Activated CD8-positive, alpha-beta T cell treated with anti-CD3 and anti-CD28 coated beads for 36 hours (primary cell): ENCODE results near the gene CDH10. TPM values are rescaled to one million over a fixed set of nuclear protein-coding genes. Genes with fewer than 3 reads are reported as not detected.

Experiments
- ATAC-seq: fragments of 200-7000 bp; cut with Tn5 transposase; one replicate; pipeline ENCODE4 v1.10.0; 2021; ENCODE audit warnings: mild to moderate bottlenecking, moderate library complexity
- CTCF ChIA-PET: fragments of 350-600 bp; sonication (Branson Sonifier 250); formaldehyde crosslinking; loops from one replicate; lab custom pipeline; 2021; ENCODE audit warnings: antibody characterized with exemption; lab: Charles Lee
- POLR2A ChIA-PET: fragments of 350-600 bp; sonication (Branson Sonifier 250); formaldehyde crosslinking; loops from one replicate; lab custom pipeline; 2021; ENCODE audit warnings: antibody characterized with exemption; lab: Charles Lee
- DNase-seq: peaks from one replicate; pipeline ENCODE4 v3.0.0-alpha.2; 2020
- H3K27ac Mint-ChIP-seq: one replicate; pipeline ENCODE4 v1.8.0; 2021; ENCODE audit warnings: mild to moderate bottlenecking, mixed read lengths
- H3K27me3 Mint-ChIP-seq: one replicate; pipeline ENCODE4 v1.8.0; 2021; ENCODE audit warnings: mixed read lengths
- H3K36me3 Mint-ChIP-seq: one replicate; pipeline ENCODE4 v1.8.0; 2021; ENCODE audit warnings: low read depth, mixed read lengths
- H3K4me1 Mint-ChIP-seq: one replicate; pipeline ENCODE4 v1.8.0; 2021; ENCODE audit warnings: low read depth, mixed read lengths
- H3K4me3 Mint-ChIP-seq: one replicate; pipeline ENCODE4 v1.8.0; 2021; ENCODE audit warnings: mild to moderate bottlenecking, moderate library complexity, mixed read lengths
- H3K9me3 Mint-ChIP-seq: one replicate; pipeline ENCODE4 v1.8.0; 2021; ENCODE audit warnings: mixed read lengths
- intact Hi-C: fragments of 100-400 bp; cut with micrococcal nuclease; formaldehyde crosslinking; loops from one replicate; pipeline ENCODE4 v1.10.0; 2022
- total RNA-seq, 2 experiments: library from RNA; stranded (reverse); gene quantifications; one replicate each; pipeline ENCODE4 v1.2.3, GENCODE V29; 2021
- TF ChIP-seq, protein P1 (sequence below): fragments of 200-600 bp; IDR thresholded peaks from one replicate; pipeline ENCODE4 v1.8.0; 2022; ENCODE audit warnings: antibody characterized with exemption, mild to moderate bottlenecking

Gene CDH10
- total RNA-seq, 2 experiments from 2014 or later, result not detected

DNA sequence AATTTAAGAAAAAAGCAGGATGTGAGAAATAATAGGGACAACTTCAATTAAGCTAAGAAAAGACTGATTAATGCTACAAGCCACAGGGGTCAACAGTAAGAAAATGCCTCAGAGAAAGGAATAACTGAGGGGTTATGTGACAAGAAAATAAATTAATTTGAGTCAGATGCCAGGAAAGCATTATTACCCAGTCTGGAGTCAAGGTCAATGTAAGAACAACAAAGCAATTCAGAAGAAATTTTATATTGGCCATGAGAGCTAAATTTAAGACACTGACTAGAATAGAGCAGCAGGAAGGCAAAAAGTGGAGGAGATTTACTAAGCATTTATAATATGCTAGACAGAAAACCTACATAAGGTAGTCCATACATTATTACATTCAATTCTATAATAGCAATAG is 73.5 kb downstream of the CDH10 start:
- DNase-seq (no peak), ATAC-seq (no peak)
- TF ChIP-seq, protein P1, sequence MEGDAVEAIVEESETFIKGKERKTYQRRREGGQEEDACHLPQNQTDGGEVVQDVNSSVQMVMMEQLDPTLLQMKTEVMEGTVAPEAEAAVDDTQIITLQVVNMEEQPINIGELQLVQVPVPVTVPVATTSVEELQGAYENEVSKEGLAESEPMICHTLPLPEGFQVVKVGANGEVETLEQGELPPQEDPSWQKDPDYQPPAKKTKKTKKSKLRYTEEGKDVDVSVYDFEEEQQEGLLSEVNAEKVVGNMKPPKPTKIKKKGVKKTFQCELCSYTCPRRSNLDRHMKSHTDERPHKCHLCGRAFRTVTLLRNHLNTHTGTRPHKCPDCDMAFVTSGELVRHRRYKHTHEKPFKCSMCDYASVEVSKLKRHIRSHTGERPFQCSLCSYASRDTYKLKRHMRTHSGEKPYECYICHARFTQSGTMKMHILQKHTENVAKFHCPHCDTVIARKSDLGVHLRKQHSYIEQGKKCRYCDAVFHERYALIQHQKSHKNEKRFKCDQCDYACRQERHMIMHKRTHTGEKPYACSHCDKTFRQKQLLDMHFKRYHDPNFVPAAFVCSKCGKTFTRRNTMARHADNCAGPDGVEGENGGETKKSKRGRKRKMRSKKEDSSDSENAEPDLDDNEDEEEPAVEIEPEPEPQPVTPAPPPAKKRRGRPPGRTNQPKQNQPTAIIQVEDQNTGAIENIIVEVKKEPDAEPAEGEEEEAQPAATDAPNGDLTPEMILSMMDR, result no peak
- H3K4me1 Mint-ChIP-seq, result no peaks in the 10 kb centered on the region
- ChIA-PET POLR2A (interaction anchor here (0.6 kb wide), 1 partner anchor 22 kb away, joined by 3 read pairs; no protein-coding TSS in a partner anchor), CTCF (no interaction called here)
- peaks cover 11% of the 10 kb centered on the region for H3K9me3 Mint-ChIP-seq
- no peaks in the 10 kb centered on the region for H3K27me3 Mint-ChIP-seq
- H3K4me3 Mint-ChIP-seq, result no peak overlapping the region
- intact Hi-C loops, result no loop called here
- H3K27ac Mint-ChIP-seq, result no peak overlapping the region
- no peaks in the 10 kb centered on the region for H3K36me3 Mint-ChIP-seq

DNA sequence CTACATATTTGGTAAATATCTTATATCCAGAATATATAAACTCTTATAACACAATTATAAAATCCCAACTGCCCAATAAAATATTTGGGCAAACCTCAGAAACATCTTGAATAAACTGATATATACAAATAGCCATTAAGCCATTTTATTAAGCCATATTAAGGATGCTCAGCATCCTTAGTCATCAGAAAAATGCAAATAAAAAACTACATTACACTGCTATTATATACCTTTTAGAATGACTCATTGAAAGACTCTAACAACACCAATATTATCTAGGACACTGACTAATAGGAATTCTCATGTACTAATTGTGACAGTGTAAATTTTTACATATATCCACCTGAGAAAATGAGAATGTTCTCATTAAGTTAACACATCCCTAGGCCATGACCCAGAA is 77.8 kb downstream of the CDH10 start:
- H3K36me3 Mint-ChIP-seq, result no peaks in the 10 kb centered on the region
- intact Hi-C loops, result no loop called here
- H3K9me3 Mint-ChIP-seq, result peaks cover 6% of the 10 kb centered on the region
- CTCF ChIA-PET, result no interaction called here
- H3K4me3 Mint-ChIP-seq, result no peak overlapping the region
- ATAC-seq, result no peak
- H3K27me3 Mint-ChIP-seq, result no peaks in the 10 kb centered on the region
- TF ChIP-seq, protein P1, result no peak
- DNase-seq, result no peak
- POLR2A ChIA-PET, result no interaction called here
- H3K27ac Mint-ChIP-seq, result no peak overlapping the region
- no peaks in the 10 kb centered on the region for H3K4me1 Mint-ChIP-seq

DNA sequence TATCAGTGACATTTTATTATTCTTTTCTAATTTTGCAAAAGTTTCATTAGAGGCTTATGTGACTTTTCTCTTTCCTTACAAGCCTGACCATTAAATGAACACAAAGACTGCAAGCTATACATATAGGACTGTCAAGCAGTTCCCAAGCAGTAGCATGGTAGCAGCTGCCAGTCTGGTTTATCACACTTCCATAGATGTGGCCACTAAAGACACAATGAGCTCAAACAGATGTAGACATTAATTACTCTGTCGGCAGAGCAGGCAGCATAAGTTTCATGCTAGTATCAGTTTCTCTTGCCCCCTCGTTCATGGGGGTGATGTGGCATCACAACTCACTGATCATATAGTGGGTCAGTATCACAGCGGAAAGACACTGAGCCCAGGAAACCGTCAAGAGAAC is 89.5 kb downstream of the CDH10 start:
- POLR2A ChIA-PET, result interaction anchor here (0.5 kb wide), 1 partner anchor 29 kb away, joined by 3 read pairs; no protein-coding TSS in a partner anchor

DNA sequence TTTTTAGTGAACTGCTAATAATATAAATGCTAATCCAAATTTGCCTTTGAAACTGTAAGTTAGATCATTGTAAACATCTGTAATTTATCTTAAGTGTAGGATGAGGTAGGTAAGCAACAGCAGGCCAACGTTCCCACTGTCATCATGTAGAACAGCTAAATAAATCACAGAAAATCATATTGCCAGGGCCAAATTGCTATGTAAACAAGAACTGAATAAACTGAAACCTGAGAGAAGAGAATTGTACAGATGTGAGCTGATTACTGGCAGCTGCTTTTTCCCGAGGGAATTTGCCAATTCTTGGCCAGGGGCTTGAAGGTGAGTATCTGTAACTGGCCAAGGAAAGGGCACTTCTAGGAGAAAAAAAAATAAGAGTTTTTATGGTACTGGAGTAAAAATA is 97.6 kb downstream of the CDH10 start:
- Mint-ChIP-seq H3K36me3 (no peaks in the 10 kb centered on the region), H3K9me3 (peaks cover 6% of the 10 kb centered on the region), H3K4me3 (no peak overlapping the region), H3K27ac (no peak overlapping the region), H3K27me3 (no peaks in the 10 kb centered on the region), H3K4me1 (no peaks in the 10 kb centered on the region)
- DNase-seq (no peak), ATAC-seq (no peak)
- CTCF ChIA-PET, result no interaction called here
- intact Hi-C loops, result no loop called here
- POLR2A ChIA-PET, result no interaction called here
- TF ChIP-seq, protein P1, result no peak

More for the DNA sequence above, 89.5 kb downstream of the CDH10 start:
- intact Hi-C loops, result no loop called here
- no peaks in the 10 kb centered on the region for H3K36me3 Mint-ChIP-seq
- TF ChIP-seq, protein P1, result no peak
- ATAC-seq (no peak), DNase-seq (no peak)
- CTCF ChIA-PET, result no interaction called here
- H3K4me1 Mint-ChIP-seq, result no peaks in the 10 kb centered on the region
- H3K4me3 Mint-ChIP-seq, result no peak overlapping the region
- H3K9me3 Mint-ChIP-seq, result peaks cover 4% of the 10 kb centered on the region
- no peak overlapping the region for H3K27ac Mint-ChIP-seq
- no peaks in the 10 kb centered on the region for H3K27me3 Mint-ChIP-seq

DNA sequence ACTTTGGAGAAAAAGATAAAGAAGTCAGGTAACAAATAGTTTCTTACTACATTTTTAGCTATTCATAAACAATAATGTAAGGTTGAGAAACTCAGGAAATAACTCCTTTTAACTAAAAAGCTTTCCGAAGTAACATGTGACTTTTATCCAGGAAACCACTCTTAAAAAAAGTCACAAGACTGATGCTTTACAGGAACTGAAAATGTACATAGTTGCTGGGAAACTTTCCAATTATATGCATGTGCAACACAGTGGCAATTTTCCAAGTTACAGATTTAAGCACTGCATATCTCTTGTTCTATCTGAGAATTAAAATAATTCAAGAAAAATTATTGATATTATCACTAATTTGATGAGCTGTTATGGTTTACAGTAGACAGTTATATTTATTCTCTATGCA is 105.2 kb downstream of the CDH10 start:
- H3K9me3 Mint-ChIP-seq, result peaks cover 10% of the 10 kb centered on the region
- ATAC-seq (no peak), DNase-seq (no peak)
- ChIA-PET CTCF (no interaction called here), POLR2A (no interaction called here)
- no peaks in the 10 kb centered on the region for H3K27me3 Mint-ChIP-seq
- TF ChIP-seq, protein P1, result no peak
- no peaks in the 10 kb centered on the region for H3K4me1 Mint-ChIP-seq
- intact Hi-C loops, result no loop called here
- no peaks in the 10 kb centered on the region for H3K36me3 Mint-ChIP-seq
- no peak overlapping the region for H3K27ac Mint-ChIP-seq
- no peak overlapping the region for H3K4me3 Mint-ChIP-seq
